A549 treated with AZD9567 at 1 μM for 4 hours (cell line): ENCODE data around the gene ADRA2C. TPM values are rescaled to one million over a fixed set of nuclear protein-coding genes. Genes with fewer than 3 reads are reported as not detected.

Source experiments
- total RNA-seq: library from RNA; stranded (reverse); fragments of 200-300 nt; extraction: Qiagen RNA extraction; gene quantifications from 5 replicates; pipeline ENCODE4 v1.2.3, GENCODE V29; 2022; ENCODE audit not compliant: insufficient read depth

ADRA2C gene
- 7.8 to 11.1 TPM (median 10.4 TPM) in 5 replicates for total RNA-seq

GRCh38 chr4:3766036-3766784 is at the start of gene ADRA2C:
TSS of gene ADRA2C (plus strand) at chr4:3766385. CDS start at chr4:3766607, 222 bp downstream.

Other genes with a start within 250 kb of the ADRA2C start
- gene LRPAP1, start 234.0 kb upstream of the ADRA2C start, total RNA-seq: 130 to 137 TPM (median 135 TPM) in 5 replicates